Activated CD8-positive, alpha-beta memory T cell treated with anti-CD3 and anti-CD28 coated beads, Interleukin-2, amount 50 U/mL, for 24 hours (primary cell): Measurements from ENCODE around the gene FAM171A2.

Source experiments
- DNase-seq: peaks from one replicate; pipeline ENCODE4 v3.0.0-alpha.2; 2020; ENCODE audit errors: extremely low read depth

Gene FAM171A2

DNA sequence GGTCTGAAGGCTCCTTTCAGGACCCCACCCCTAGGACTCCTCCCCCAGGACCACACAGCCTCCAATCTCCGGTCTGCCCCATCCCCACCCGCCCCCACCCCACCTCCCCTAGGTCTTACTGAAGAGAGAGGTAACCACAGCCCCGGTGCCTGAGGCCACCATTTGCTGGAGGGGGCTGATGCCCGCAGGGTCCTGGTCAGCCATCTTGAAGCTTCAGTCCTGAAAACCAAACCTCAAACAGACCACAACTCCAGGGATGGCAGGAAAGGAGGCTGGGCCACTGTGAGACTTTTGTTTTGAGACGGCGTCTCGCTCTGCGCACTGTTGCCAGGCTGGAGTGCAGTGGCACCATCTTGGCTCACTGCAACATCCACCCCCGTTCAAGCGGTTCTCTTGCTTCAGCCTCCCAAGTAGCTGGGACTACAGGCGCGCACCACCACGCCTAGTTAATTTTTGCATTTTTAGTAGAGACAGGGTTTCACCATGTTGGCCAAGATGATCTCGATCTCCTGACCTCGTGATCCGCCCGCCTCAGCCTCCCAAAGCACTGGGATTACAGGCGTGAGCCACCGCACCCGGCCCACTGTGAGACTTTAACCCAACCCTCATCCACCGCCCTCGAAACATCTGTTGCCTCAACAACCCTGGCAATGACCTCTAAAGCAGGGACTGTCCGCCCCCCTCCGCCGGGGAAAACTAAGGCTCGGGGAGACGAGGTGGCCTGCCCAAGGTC is 40.1 kb downstream of the FAM171A2 start:
- DNase-seq = no peak

DNA sequence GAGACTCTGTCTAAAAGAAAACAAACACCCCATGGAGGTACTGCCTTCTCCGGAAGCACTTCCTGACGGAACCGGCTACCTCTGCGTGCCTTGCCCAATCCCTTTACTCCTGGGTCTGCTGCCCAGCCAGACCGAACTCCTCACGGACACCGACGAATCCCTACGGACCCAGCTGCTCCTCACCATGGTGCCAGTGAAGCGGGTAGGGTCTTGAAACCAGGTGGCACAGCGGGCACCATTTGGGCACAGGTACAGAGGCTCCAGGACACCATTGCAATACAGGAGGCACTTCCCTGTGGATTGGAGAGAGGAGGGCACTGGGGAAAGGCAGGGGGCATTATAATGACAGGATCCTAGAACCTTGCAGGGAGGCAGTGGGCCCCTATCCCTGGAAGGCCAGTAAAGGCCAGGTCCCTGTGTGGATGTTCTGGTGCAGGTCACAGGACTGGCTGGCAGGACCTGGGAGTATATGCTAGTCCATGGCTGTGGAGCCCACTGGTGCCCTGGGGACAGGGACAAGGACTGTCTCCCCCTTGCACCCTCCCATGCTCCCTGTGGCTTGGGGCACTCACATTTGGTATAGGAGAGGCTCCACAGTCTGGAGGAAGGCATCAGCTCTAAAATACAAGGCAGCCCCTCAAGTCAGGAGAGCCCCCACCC is 41.3 kb downstream of the FAM171A2 start:
- no peak for DNase-seq

DNA sequence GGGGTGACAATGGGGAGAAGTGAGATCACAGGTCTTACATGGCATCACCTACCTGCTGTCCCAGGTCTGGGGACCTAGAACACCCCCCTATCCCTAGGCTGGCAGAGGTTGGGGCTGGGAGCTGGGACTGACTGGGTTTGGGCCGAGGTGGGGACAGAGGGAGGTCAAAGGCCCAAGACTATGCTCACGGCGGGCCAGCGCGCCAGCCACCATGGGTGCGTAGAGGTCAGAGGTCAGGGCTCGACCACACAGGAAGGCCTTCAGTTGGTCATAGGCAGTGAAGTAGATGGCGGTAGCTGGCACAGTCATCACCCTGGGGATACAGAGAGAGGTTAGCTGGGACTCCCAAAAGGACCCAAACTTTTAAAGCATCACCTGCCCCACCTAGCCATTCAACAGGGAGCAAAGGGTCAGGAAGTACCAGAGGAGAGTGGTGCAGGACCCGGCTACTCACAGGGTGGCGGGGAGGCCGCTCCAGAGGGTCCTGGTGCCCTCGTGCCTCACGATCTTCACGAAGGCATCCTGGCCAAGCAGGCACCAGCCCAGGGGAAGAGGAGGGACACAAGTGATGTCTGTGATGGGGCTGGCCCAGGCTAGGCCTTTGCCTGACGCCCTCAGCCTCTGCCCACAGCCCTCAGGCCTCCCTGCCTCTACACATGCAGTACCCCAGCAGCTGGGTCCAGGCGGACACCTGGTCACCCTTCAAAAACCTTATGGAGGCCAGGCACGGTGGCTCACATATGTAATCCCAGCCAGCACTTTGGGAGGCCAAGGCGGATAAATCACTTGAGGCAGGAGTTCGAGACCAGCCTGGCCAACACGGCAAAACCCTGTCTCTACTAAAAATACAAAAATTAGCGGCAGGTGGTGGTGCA is 42.2 kb downstream of the FAM171A2 start:
- no peak for DNase-seq

DNA sequence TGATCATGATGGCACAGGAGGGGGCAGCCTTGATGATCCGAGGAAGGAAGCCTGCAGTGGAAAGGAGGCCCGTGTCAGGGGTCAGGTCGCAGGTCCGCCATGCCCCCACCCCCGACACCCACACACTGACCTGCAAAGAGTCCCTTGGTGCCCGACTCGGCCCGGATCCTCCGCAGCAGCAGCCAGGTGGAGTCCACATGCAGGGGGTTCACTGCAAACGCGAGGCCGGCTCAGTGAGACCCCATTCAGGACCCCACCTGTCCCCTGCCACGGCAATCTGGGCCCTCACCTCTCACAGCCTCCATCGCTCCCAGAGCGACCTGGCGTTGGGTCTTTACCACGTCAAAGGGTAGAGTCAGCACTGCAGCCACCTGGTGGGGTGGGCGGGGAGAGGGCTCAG is 43.6 kb downstream of the FAM171A2 start:
- DNase-seq = no peak

DNA sequence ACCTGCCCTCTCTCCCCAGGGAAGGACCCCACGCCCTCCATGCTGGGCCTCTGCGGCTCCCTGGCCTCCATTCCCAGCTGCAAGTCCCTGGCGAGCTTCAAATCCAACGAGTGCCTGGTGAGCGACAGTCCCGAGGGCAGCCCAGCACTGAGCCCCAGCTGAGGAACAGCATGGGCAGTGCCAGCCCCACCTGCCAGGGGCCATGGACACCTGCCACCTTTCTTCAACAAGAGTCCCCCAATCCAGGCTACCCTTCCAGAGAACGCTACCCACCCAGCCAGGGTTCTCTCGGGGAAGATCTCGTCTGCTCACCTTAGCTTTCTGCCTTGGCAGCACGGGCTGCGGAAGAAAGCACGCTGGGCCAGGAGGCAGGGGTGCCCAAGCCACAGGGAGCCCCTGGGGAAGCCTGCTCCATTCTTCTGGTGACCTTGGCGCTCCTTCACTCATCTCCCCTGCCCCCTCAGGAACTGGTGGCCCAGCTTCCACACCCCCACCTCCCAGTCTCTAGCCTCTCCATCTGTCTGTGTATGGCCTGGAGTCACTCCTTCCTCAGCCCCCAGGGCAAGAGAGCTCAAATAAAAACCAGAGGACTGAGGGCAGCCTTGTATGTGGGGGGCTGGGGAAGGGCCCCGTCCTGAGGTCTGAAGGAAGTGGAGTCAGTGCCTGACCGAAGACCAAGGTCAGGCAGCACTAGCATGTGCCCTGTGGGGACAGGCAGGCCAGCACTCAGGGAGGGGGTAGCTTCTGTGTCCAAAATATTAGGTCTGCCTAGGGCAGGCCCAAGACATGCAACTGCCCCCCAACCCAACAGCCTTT is 45.4 kb downstream of the FAM171A2 start:
- no peak for DNase-seq

DNA sequence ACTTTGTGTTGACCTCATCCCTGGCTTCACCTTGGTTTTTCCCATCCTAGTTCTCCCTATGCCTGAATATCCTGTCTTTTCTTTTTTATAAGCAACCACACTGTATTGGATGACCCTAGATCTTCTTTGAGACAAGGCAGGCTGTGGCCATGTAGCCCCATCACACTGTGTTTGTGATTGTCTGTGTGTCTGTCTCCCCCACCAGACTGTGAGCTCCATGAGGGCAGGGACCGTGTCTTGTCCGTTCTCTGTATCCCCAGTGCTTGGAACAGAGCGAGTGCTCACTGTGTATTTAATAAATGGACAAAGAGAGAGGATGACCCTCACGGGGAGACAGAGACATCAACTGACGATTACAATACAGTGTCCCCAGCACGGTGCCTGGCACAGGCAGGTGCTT is 46.1 kb downstream of the FAM171A2 start:
- no peak for DNase-seq

DNA sequence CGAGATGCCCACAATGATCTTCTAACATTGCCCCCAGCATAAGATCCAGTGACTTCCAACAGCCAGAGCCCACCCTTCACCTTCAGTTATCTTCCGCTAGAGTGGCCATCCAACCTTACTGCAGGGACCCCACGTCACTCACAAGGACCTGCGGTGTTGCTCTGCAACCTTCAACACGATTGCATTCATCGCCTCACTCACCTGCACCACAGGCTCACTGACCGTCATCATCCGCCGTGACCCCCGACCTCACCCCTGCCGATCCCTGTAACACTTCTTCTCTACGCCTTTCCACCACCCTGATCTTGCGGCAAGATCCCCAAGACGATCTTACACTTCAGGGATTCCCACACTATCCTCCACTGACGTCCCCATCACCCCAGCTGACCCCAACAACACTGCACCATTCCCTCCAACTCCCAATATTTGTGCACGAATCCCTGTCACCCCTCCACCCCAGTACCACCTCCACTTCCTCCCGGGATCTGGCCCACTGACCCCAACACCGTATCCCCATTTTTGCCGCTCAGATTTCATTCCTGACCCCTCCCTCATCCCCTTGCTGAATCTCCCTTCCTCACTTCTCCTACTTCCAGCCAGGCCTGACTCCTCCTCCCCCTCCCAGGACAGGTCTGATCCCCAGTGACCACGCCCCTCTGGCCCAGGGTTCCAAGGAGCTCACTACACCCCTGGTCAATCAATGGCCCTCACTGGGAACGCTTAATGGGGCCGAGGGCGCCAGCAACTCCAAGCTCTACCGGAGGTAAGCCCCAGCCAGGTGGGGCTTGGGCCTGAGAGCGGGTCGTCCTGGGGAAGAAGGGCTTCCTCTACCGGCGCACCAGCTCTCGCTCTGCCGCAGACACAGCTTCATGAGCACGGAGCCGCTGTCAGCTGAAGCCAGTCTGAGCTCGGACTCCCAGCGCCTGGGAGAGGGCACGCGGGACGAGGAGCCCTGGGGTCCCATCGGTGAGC is 47.6 kb downstream of the FAM171A2 start:
- DNase-seq = no peak

DNA sequence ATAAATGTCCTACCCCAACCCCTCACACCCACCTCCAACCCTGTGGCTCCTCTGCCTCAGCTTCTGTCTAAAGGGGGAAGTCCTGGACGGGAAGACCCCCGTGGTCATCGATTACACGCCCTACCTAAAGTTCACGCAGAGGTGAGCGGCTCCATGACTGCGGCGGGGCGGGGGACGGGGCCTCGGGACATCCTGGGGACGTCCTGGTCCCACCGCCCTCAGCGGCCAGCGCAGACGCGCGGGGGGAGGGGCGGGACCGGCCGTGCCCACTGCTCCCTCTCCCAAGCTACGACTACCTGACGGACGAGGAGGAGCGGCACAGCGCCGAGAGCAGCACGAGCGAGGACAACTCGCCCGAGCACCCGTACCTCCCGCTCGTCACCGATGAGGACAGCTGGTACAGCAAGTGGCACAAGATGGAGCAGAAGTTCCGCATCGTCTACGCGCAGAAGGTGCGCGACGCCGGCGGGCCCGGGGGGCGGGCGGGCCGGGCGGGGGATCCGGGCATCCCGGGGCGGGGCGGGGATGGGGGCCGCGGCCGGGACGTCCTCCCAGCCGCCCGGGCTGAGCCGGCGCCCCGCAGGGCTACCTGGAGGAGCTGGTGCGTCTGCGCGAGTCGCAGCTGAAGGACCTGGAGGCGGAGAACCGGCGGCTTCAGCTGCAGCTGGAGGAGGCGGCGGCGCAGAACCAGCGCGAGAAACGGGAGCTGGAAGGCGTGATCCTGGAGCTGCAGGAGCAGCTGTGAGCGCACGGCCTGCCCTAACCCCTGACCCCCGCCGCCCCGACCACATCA is 48.6 kb downstream of the FAM171A2 start:
- DNase-seq = peak; percentile 28

DNA sequence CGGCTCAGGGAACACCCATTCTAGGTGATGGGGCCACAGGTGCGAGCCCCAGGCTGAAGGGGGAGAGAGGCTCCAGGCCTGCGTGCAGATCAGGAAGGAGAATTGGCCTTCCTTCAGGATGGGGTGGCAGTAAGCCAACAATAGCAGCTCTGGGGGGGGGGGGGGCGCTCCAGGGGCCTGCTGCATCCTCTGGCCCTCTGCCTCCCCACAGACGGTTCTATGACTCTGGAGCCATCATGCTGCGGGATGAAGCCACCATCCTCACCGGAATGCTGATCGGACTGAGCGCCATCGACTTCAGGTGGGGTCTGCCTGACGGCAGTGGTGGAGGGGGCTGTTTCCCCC is 49.2 kb downstream of the FAM171A2 start:
- DNase-seq = no peak

DNA sequence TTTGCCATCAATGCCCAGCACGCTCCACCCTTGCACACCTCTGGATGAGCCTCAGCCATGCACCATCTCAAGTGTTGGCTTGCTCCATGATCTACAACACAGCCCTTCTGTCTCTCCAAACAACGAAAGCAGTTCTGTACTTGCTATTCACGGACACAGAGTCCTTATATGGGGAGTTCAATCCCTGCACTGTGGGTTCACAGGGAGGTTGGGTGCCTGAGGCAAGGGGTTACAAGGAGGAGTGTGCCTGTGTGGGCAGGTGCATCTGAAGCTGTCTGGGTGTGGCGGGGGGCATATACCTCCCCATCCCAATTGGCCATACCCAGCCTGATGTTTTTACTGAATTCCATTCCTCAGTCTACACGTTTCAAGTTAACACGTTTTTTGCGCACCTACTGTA is 49.6 kb downstream of the FAM171A2 start:
- no peak for DNase-seq

DNA sequence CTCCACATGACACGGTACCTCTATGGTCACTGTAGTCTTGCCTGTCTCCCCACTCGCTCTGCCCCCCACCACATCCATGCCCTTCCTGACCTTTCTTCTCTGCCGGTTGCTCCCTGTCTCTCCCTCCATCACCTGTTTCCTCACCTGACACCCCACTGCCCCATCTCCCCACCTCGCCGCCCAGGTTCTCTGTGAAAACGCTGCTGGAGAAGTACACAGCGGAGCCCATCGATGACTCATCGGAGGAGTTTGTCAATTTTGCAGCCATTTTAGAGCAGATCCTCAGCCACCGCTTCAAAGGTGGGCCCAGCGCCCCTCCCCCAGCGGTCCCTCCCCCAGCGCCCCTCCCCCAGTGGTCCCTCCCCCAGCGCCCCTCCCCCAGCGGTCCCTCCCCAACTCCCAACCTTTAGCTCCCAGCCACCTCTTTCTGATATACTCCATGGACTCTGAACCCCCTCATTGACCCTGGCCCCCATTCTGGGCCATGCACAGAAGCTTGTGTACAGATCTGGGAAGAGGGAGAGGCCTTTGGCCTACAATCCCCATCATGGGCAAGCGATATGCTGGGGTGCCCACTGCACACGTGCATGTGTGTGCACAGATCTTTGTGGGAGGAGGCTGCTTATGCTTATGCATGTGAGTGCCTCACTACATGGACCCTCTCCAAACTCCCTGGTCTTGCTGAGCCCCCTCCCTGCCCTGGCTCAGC is 51.1 kb downstream of the FAM171A2 start:
- no peak for DNase-seq

DNA sequence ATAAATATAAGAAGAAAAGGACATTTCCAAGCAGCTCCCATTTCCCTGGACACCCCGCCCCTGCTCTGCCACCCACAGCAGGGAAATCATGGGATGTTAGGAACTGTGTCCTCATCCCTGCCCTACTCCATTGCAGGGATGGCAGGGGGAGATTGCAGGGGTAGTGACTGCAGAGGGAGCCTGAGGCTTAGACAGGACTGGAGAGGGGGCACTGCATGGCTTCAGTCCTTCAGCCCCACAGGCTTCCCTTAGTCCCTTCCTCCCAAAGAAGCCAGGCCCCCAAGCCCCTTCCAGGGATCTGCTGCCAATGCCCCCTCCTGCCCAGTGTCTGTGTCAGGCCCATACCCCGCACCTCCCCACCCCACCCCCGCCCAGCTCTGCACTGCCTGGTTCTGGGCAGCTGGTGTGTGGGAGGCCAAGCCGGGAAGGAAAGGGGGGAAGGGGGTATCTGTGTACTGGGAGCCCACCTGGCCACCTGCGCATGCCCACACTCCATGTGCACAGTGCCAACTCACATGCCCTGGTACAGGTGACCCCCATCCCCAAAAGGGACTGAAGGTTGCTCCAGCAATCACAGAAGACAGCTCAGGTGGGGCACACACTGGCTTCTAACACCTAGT is 52.0 kb downstream of the FAM171A2 start:
- no peak for DNase-seq

DNA sequence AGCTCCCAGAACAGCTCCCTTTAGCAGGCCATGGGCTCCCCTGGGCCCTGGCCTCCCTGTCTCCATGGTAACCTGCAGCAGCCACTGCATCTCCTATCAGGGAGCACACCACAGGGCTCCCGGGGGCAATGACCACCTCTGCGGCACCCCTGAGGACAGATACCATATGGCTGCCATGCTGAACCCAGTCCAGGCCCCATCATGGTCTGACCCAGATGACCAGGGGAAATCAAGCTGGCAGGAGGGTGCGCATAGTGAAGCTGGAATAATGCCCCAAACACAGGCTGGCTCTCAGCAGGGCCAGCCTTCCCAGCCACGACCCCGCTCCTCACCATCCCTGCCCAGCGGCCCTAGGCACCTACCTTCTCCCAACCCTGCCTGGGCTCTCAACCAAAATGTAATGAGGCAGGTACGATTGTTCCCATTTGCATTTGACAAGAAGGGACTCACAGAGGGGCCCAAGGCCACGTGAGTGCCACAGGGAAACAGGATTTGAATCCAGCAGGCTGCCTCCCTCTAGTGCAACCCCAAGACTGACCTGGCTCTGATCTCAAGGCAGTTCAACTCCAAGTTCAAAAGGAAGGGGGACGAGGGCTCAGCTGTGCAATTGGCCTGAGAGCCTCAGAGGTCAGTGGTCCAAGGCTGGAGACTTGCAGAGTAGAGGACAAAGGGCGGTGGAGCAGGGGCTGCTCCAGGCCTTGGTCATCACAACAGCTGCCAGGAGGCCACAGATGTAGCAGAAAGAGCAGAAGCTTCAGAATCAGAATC is 52.9 kb downstream of the FAM171A2 start:
- DNase-seq = no peak

DNA sequence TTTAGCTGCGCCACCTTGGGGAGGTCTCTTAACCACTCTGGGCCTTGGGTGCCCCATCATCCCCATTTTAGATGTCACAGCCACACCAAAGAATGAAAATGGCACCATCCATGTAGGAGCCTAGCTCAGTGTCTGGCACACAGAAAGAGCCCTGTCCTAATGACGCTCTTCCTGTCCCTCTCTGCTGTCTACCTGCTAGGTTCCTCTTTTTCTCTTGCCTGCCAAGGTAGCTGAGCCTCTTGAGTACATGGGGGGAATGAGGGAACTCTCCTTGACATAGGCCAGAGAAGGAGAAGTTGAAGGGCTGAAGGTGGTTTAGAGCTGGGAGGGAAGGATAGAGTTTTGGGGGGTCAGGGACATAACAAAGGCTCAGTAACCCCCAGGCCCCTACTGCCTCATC is 53.5 kb downstream of the FAM171A2 start:
- no peak for DNase-seq

DNA sequence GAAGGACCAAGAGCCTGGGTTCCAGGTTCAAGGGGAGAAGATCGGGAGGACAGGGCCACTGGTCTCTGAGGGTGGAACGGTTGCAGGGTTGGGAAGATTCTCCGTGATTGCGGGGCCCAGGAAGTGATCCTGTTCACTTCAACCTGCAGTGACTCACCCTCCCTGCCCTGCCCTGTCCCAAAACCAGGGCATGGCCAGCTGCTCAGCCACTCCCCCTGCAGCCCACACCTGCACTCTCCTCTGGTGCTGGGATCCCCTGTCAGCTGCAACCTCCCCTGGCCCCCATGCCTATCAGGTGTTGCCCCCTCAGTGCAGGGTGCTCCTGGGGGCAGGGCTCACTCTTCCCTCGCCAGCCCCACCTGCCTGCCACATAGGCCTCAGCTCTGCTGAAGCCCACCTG is 54.2 kb downstream of the FAM171A2 start:
- DNase-seq = no peak

DNA sequence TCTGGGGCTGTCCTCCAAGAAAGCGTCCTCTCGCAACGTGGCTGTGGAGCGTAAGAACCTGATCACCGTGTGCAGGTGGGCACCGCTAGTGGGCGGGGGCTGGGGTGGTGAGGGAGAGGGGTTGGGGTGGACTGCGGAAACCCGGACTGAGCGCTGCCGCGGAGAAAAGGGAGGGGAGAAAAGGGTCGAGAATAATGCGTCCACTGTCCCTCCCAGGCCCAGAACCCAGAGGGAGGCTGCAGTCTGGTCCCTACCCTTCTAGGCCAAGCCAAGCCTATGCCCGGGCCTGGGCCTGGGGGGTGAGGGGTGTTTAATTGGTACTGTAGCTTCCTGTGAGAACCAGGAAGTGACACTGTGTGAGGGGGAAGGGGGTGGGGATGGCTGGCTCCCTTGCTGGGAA is 54.8 kb downstream of the FAM171A2 start:
- DNase-seq = no peak

DNA sequence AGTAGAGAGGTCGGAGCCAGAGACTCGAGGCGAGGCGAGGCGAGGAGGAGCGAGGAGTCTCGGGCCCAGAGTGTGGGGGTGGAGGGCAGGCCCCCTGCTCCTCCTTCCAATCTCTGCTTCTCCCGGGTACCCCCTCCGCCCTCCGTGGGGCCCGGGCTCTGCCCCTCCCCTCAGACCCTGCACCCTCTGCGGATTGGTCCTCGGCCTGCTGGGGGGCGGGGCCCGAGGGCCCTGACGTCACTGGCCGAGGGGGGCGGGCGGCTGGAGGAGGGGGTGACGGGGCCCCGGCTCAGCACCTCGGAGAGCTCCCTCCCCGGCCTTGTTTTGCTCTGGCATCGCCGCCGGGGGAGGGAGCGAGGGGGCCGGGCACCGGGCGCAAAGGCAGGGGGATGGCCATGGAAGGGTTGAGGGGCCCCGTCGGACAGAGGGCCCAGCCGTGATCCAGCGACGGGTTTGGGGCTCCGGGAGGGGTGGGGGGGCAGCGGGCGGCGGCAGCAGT is 55.3 kb downstream of the FAM171A2 start, which contains the start of gene RUNDC3A:
TSS of gene RUNDC3A (plus strand) at position 282 of the 499 bp plus-strand sequence. CDS start 232 bp downstream, outside the sequence.
- DNase-seq = peak; percentile 54
